Right lobe of liver (tissue), 6 donors: ENCODE measurements around the gene FARS2. TPM values are rescaled to one million over a fixed set of nuclear protein-coding genes. Genes with fewer than 3 reads are reported as not detected.

Experiments used
- ATAC-seq, 4 donors: fragments of 200-7000 bp; cut with Tn5 transposase; one replicate each; pipeline ENCODE4 v1.9.1; 2020; ENCODE audit warnings: mild to moderate bottlenecking in 4 of 4, moderate library complexity in 4 of 4
- DNase-seq, 3 donors: peaks; one replicate each; pipeline ENCODE4 v3.0.0-alpha.2; 2020
- H3K27ac ChIP-seq, 3 donors: fragments of 200-600 bp; one replicate each; pipeline ENCODE4 v1.8.0; 2022
- H3K27me3 ChIP-seq, 2 donors: fragments of 200-600 bp; one replicate each; pipeline ENCODE4 v1.8.0; 2022
- H3K36me3 ChIP-seq, 4 donors: fragments of 200-600 bp; sonication (generic) in 1 of 4; one replicate each; pipeline versions ENCODE4 v1.5.1 to v1.8.0; 2017 to 2022; ENCODE audit warnings: control low read depth in 1 of 4
- H3K4me1 ChIP-seq, 4 donors: fragments of 200-600 bp; sonication (generic) in 1 of 4; one replicate each; pipeline versions ENCODE4 v1.5.1 to v1.8.0; 2017 to 2022; ENCODE audit warnings: control low read depth in 1 of 4
- H3K4me3 ChIP-seq, 3 donors: fragments of 200-600 bp; one replicate each; pipeline ENCODE4 v1.8.0; 2022
- H3K9me3 ChIP-seq, 4 donors: fragments of 200-600 bp; sonication (generic) in 1 of 4; one replicate each; pipeline versions ENCODE4 v1.5.1 to v1.8.0; 2017 to 2022; ENCODE audit warnings: control low read depth in 1 of 4
- POLR2A ChIP-seq: fragments of 450-650 bp; IDR thresholded peaks from one replicate; pipeline ENCODE4 v1.6.1; 2017; ENCODE audit warnings: antibody characterized with exemption, mild to moderate bottlenecking
- whole genome bisulfite sequencing: methylation state at CpG from one replicate; pipeline ENCODE4 v1.1.6; 2018; ENCODE audit warnings: low coverage, low lambda C conversion rate; ENCODE audit not compliant: insufficient coverage; ENCODE audit errors: missing lambda C conversion rate; 5-methylcytosine and 5-hydroxymethylcytosine counted together
- intact Hi-C, 2 donors: fragments of 100-400 bp; cut with DNase I; formaldehyde crosslinking; loops; one replicate each; pipeline versions ENCODE4 v1.11.2 to v1.14.1; 2022
- total RNA-seq, 6 experiments: library from RNA; depleted of rRNA in 2 of 6; stranded (reverse); fragments of >200 nt in 2 of 6; fragmentation: NEBNext Ultra II Directional in 3 of 6; extraction: Animal tissue kit (Norgen Biotek cat#: 25700) in 3 of 6; gene quantifications; one replicate each; pipeline versions ENCODE4 v1.1.0 to v1.2.4, GENCODE V29; 2016 to 2023
- TF ChIP-seq, protein P1 (sequence below), 4 donors: fragments of 200-600 bp in 3 of 4; fragments of 450-650 bp in 1 of 4; IDR thresholded peaks; one replicate each; pipeline versions ENCODE4 v1.5.1 to v1.8.0; 2016 to 2022; ENCODE audit warnings: antibody characterized with exemption in 4 of 4, mild to moderate bottlenecking in 2 of 4
- donor health status: DM: no; HTN: yes; CAD: no.
- donor health status: DM: no; HTN: no; CAD: no.
- donor health status: DM: no; HTN: no; CAD: no.
- donor health status: DM: no; HTN: yes; CAD: no.
- donor health status: DM: no; HTN: yes; CAD: no.

Gene FARS2
- total RNA-seq, 6 experiments from 2014 or later: 7.2 to 12.9 (median 11.7) TPM

DNA sequence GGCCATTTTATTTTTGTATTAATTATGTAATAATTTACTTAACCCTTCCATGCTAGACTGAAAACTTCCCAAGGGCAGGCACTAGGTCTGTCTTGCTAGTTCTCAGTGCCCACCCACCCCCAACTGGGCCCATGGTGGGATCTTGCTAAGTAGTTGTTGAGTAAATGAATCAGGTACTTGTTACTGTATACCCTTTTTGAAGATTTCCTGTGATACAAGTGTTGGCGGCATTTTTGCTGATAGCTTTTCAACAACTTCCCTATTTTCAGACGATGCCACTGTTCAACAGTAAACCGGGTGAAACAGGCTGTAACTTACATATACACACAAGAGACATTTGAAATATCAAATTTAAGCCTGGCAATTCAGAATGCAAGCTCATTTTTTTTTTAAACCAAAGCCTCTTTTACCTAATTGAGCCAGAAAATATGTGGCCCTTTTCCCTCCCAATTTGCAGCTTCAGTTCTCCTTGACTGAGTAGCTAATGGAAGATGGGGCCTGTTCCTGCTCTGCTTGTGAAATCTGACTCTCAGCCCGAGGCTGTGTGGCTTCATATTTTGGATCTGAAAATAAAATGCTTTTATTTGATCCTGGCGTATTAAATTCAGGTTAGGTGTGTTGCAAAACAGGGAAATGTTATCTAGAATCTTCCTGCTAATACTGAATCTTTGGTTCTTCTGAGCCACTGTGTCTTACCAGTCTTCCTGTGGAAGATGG, 457.1 kb downstream of the FARS2 start:
- no peaks in the 10 kb centered on the region for H3K27me3 ChIP-seq
- no peaks in the 10 kb centered on the region for H3K9me3 ChIP-seq
- no peak overlapping the region for H3K27ac ChIP-seq
- intact Hi-C loops: no loop called here
- H3K36me3 ChIP-seq: no peaks in the 10 kb centered on the region
- ATAC-seq (no peak), DNase-seq (no peak)
- no peaks in the 10 kb centered on the region for H3K4me1 ChIP-seq
- no peak overlapping the region for H3K4me3 ChIP-seq
- no peak for TF ChIP-seq POLR2A
- TF ChIP-seq, protein P1, sequence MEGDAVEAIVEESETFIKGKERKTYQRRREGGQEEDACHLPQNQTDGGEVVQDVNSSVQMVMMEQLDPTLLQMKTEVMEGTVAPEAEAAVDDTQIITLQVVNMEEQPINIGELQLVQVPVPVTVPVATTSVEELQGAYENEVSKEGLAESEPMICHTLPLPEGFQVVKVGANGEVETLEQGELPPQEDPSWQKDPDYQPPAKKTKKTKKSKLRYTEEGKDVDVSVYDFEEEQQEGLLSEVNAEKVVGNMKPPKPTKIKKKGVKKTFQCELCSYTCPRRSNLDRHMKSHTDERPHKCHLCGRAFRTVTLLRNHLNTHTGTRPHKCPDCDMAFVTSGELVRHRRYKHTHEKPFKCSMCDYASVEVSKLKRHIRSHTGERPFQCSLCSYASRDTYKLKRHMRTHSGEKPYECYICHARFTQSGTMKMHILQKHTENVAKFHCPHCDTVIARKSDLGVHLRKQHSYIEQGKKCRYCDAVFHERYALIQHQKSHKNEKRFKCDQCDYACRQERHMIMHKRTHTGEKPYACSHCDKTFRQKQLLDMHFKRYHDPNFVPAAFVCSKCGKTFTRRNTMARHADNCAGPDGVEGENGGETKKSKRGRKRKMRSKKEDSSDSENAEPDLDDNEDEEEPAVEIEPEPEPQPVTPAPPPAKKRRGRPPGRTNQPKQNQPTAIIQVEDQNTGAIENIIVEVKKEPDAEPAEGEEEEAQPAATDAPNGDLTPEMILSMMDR (IDR thresholded peaks at IDR 0.05): no peak
- 53% methylated on average over 5 of the region's 5 CpGs for whole genome bisulfite sequencing

DNA sequence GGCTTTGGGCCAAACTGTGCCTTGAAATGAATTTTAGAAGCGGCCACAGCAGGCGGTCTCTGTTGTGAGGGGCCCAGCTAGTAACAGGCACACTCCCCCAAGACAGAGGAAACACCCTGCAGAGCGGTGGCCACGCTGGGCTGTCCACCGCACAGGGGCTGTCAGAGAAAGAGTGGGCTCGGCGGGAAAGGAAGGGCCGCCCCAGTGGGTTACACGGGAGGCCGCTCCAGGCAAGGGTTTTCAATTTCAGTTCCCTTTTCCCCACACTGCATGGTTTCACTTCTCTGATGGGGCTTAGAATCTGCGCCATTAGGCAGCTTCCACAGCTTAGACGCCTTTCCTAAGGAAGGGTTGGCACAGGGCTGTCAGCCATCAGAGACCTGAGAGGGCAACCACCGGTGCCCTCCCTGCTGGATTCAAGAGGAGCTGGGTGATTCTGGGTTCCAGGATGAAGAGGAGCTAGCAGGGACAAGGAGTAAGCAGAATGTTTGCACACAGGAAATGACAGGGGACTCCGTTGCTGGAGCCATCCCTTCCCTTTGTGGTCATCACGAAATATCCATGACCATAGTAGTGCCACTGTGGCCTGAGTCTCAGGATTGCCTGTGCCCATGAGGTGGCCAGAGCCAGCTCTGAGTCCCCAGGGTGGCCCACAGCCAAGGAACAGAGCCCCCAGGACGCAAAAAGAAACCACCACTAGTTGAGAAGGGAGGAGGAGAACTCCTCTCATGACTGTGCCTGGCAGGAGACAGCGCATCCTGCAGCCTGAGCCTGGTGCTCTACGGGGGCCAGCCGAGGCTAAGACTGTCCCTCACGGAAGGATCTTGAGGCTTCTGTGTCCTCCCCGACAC, 462.8 kb downstream of the FARS2 start:
- no peaks in the 10 kb centered on the region for H3K36me3 ChIP-seq
- no peak overlapping the region for H3K4me3 ChIP-seq
- intact Hi-C loops: no loop called here
- WGBS: 75% methylated on average over 10 of the region's 21 CpGs
- DNase-seq: no peak
- ATAC-seq: peak; percentile 61 to 86 (median 76)
- H3K27ac ChIP-seq: no peak overlapping the region
- H3K4me1 ChIP-seq: no peaks in the 10 kb centered on the region
- H3K9me3 ChIP-seq: no peaks in the 10 kb centered on the region
- TF ChIP-seq POLR2A: no peak
- TF ChIP-seq, protein P1 (IDR thresholded peaks at IDR 0.05): no peak
- H3K27me3 ChIP-seq: no peaks in the 10 kb centered on the region

DNA sequence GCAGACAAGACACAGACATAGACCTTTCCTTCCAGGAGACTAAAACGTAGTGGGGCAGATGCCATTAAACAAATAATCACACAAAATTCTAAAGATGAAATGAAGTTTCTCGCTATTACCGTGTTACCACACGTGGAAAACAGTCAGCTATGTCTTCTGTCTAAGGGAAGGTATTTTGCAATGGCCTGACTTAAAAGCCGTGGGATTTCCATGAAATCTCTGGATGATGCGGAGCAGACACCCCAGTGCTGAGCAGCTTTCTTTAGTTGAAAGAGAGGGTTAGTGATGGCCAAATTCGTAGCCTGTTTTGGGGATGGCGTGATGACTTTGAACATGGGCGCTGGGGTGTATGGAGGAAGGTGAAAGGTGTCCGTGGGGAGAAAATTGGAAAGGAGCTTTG, 463.6 kb downstream of the FARS2 start:
- TF ChIP-seq, protein P1 (IDR thresholded peaks at IDR 0.05): no peak
- TF ChIP-seq POLR2A: no peak
- no peaks in the 10 kb centered on the region for H3K36me3 ChIP-seq
- intact Hi-C loops: no loop called here
- no peak for ATAC-seq
- H3K27me3 ChIP-seq: no peaks in the 10 kb centered on the region
- DNase-seq: no peak
- H3K9me3 ChIP-seq: no peaks in the 10 kb centered on the region
- no peak overlapping the region for H3K4me3 ChIP-seq
- H3K4me1 ChIP-seq: no peaks in the 10 kb centered on the region
- WGBS: 95% methylated on average over 10 of the region's 10 CpGs
- H3K27ac ChIP-seq: no peak overlapping the region

DNA sequence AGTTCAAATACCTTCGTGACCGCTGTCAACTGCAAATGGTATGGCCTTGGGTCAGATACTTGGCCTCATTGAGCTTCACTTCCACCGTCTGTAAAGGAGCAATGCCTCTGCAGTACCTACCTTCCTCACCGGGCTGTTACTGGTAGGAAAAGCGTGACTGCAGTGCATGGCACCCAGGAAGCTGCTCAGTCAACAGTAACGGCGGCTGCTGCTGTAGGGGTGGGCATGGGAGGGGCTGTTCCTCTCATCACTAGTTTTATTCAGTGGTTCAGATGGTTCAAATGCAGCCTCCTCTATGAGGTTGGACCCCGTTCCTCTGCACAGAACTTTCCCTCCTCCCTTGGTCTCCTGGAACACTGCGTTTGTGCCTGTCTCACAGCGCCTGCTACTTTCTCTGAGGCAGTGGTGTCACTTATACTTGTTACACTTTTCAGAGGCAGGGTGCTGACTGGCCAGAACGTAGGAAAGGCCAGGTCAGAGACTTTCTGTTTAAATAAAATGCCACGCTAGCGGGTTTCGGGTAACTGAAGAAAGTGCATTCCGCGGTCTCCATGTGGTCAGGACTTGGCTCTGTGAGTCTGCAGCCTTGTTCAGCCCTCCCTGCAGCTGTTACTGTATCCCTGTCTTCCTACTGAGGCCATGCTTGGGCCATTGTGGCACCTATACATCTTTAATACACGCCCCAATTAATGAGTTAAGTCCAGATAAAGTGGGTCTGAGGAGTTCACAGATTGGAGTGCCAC, 465.8 kb downstream of the FARS2 start:
- TF ChIP-seq, protein P1 (IDR thresholded peaks at IDR 0.05): no peak
- TF ChIP-seq POLR2A: no peak
- 96% methylated on average over 8 of the region's 17 CpGs for WGBS

More for the DNA sequence above, 465.8 kb downstream of the FARS2 start:
- Histone ChIP-seq H3K9me3 (no peaks in the 10 kb centered on the region), H3K27ac (no peak overlapping the region), H3K27me3 (no peaks in the 10 kb centered on the region), H3K4me3 (no peak overlapping the region), H3K4me1 (no peaks in the 10 kb centered on the region), H3K36me3 (no peaks in the 10 kb centered on the region)
- no peak for DNase-seq
- intact Hi-C loops: no loop called here
- ATAC-seq: no peak
